ENCODE data around the gene RELT. TPM values are rescaled to one million over a fixed set of nuclear protein-coding genes. Genes with fewer than 3 reads are reported as not detected.
A peak's percentile ranks its signal among the peaks of the same experiment; 100 is the strongest.

Gene RELT
- total and polyA plus RNA-seq, 9 donors, result 0.38 to 4.7 (median 2.0) TPM

- Histone ChIP-seq H3K27me3 (no peaks in the 10 kb centered on the region), H3K27ac (no peak overlapping the region), H3K9me3 (no peaks in the 10 kb centered on the region), H3K4me3 (no peak overlapping the region), H3K4me1 (ENCODE audit: insufficient read depth) (no peaks in the 10 kb centered on the region), H3K36me3 (no peaks in the 10 kb centered on the region)
- TF ChIP-seq EP300 (IDR thresholded peaks at IDR 0.05) (no peak), POLR2A (IDR thresholded peaks at IDR 0.05) (no peak), CTCF (IDR thresholded peaks at IDR 0.05) (no peak)
- peak in 1 of 5 donors; percentile 32 for DNase-seq
- intact Hi-C loops (cut with DNase I), result loop anchor here in 1 of 4 donors (10.0 kb wide), 1 partner anchor 101 kb away; no protein-coding TSS in a partner anchor
- 81 to 89% (median 81%) methylated on average over 22 of the region's 22 CpGs for WGBS, 3 donors
Measured at GRCh38 chr11:73395297-73396208, 19.4 kb downstream of the RELT start.

GRCh38 chr11:73396251-73396930 is 20.2 kb downstream of the RELT start:
- no peaks in the 10 kb centered on the region for H3K9me3 ChIP-seq
- no peak overlapping the region for H3K4me3 ChIP-seq
- intact Hi-C loops (cut with DNase I), result loop anchor here in 1 of 4 donors (10.0 kb wide), 1 partner anchor 102 kb away; no protein-coding TSS in a partner anchor
- no peak overlapping the region for H3K27ac ChIP-seq
- 75 to 85% (median 80%) methylated on average over 6 of the region's 6 CpGs for WGBS, 3 donors
- H3K36me3 ChIP-seq, result no peaks in the 10 kb centered on the region
- no peak for TF ChIP-seq CTCF (IDR thresholded peaks at IDR 0.05)
- TF ChIP-seq POLR2A (IDR thresholded peaks at IDR 0.05), result no peak
- TF ChIP-seq EP300 (IDR thresholded peaks at IDR 0.05), result no peak
- H3K4me1 ChIP-seq (ENCODE audit: insufficient read depth), result no peaks in the 10 kb centered on the region
- peak in 1 of 5 donors; percentile 23 for DNase-seq
- no peaks in the 10 kb centered on the region for H3K27me3 ChIP-seq

GRCh38 chr11:73396985-73397384 is 20.8 kb downstream of the RELT start:
- intact Hi-C loops (cut with DNase I), result loop anchor here in 1 of 4 donors (10.0 kb wide), 1 partner anchor 102 kb away; no protein-coding TSS in a partner anchor
- Histone ChIP-seq H3K4me3 (no peak overlapping the region), H3K27me3 (no peaks in the 10 kb centered on the region), H3K27ac (no peak overlapping the region), H3K4me1 (ENCODE audit: insufficient read depth) (no peaks in the 10 kb centered on the region), H3K9me3 (no peaks in the 10 kb centered on the region), H3K36me3 (no peaks in the 10 kb centered on the region)
- no peak for TF ChIP-seq CTCF (IDR thresholded peaks at IDR 0.05)
- no peak for TF ChIP-seq POLR2A (IDR thresholded peaks at IDR 0.05)
- WGBS, 3 donors, result 60 to 67% (median 61%) methylated on average over 7 of the region's 7 CpGs
- peak in 1 of 5 donors; percentile 26 for DNase-seq

GRCh38 chr11:73397468-73398131 is 21.4 kb downstream of the RELT start:
- intact Hi-C loops (cut with DNase I), result loop anchor here in 1 of 4 donors (10.0 kb wide), 1 partner anchor 103 kb away; no protein-coding TSS in a partner anchor
- no peaks in the 10 kb centered on the region for H3K27me3 ChIP-seq
- H3K4me1 ChIP-seq (ENCODE audit: insufficient read depth), result no peaks in the 10 kb centered on the region
- no peaks in the 10 kb centered on the region for H3K9me3 ChIP-seq
- H3K4me3 ChIP-seq, result no peak overlapping the region
- H3K27ac ChIP-seq, result no peak overlapping the region
- DNase-seq, result peak in 1 of 5 donors; percentile 23
- H3K36me3 ChIP-seq, result no peaks in the 10 kb centered on the region
- TF ChIP-seq EP300 (IDR thresholded peaks at IDR 0.05) (no peak), POLR2A (IDR thresholded peaks at IDR 0.05) (no peak), CTCF (IDR thresholded peaks at IDR 0.05) (no peak)
- WGBS, 3 donors, result 83 to 87% (median 84%) methylated on average over 8 of the region's 8 CpGs

Data from ovary (tissue), 9 donors.